Upper lobe of left lung (tissue), 6 donors: ENCODE results near the gene SMYD3. TPM values are rescaled to one million over a fixed set of nuclear protein-coding genes. Genes with fewer than 3 reads are reported as not detected.
"Not testable (repeated sequence)": the region's sequence is repeated elsewhere in the genome, so short reads cannot be mapped to it uniquely, and the experiment has no call there.

ENCODE experiments used
- ATAC-seq, 2 donors: fragments of 200-7000 bp; cut with Tn5 transposase; one replicate each; pipeline ENCODE4 v1.9.1; 2022; ENCODE audit warnings: mild to moderate bottlenecking in 2 of 2, moderate library complexity in 2 of 2; ENCODE audit not compliant: low FRiP score in 2 of 2
- DNase-seq, 2 donors: peaks; one replicate each; pipeline ENCODE4 v3.0.0-alpha.2; 2019 to 2020
- H3K27ac ChIP-seq, 4 donors: fragments of 200-600 bp; sonication (generic); one replicate each; pipeline ENCODE4 v1.5.1; 2016 to 2019
- H3K27me3 ChIP-seq, 4 donors: fragments of 200-600 bp; sonication (generic); one replicate each; pipeline ENCODE4 v1.5.1; 2017 to 2019
- H3K36me3 ChIP-seq, 4 donors: fragments of 200-600 bp; sonication (generic); one replicate each; pipeline ENCODE4 v1.5.1; 2016 to 2019
- H3K4me1 ChIP-seq, 4 donors: fragments of 200-600 bp; sonication (generic); one replicate each; pipeline ENCODE4 v1.5.1; 2018 to 2019
- H3K4me3 ChIP-seq, 4 donors: fragments of 200-600 bp; sonication (generic); one replicate each; pipeline ENCODE4 v1.5.1; 2017 to 2019; ENCODE audit warnings: mild to moderate bottlenecking in 2 of 4, moderate library complexity in 1 of 4
- H3K9me3 ChIP-seq, 4 donors: fragments of 200-600 bp; sonication (generic); one replicate each; pipeline ENCODE4 v1.5.1; 2018 to 2019
- EP300 ChIP-seq, 4 donors: sonication (generic); formaldehyde crosslinking; IDR thresholded peaks; one replicate each; pipeline ENCODE4 v1.5.1; 2017; ENCODE audit warnings: antibody characterized with exemption in 4 of 4, control low read depth in 2 of 4
- POLR2A ChIP-seq, 4 donors: fragments of 450-650 bp; IDR thresholded peaks; one replicate each; pipeline ENCODE4 v1.5.1; 2016 to 2017; ENCODE audit warnings: antibody characterized with exemption in 4 of 4, mild to moderate bottlenecking in 2 of 4
- POLR2AphosphoS5 ChIP-seq, 2 donors: sonication (generic); formaldehyde crosslinking; IDR thresholded peaks; one replicate each; pipeline ENCODE4 v1.5.1; 2017; ENCODE audit warnings: antibody characterized with exemption in 2 of 2
- WGBS, 2 donors: methylation state at CpG; one replicate each; pipeline ENCODE4 v1.1.5; 2017 to 2018; 5-methylcytosine and 5-hydroxymethylcytosine counted together
- total RNA-seq, 6 donors: library from RNA; depleted of rRNA in 4 of 6; stranded (reverse); fragments of >200 nt in 4 of 6; gene quantifications; one replicate each; pipeline versions ENCODE4 v1.1.0 to v1.2.1, GENCODE V29; 2016 to 2021
- TF ChIP-seq, protein P1 (sequence below), 6 experiments: fragments of 450-650 bp in 4 of 6; fragments of 200-600 bp in 2 of 6; sonication (generic) in 2 of 6; IDR thresholded peaks; one replicate each; pipeline ENCODE4 v1.5.1; 2016 to 2019; ENCODE audit warnings: antibody characterized with exemption in 6 of 6
- donor health status: DM: no; HTN: no; CAD: no; lungs with moderate emphysema.
- donor health status: DM: no; HTN: yes; CAD: no; lungs with severe emphysema.

The SMYD3 gene
- total RNA-seq, 6 donors from 2014 or later: 22.7 to 109 (median 34.0) TPM

DNA sequence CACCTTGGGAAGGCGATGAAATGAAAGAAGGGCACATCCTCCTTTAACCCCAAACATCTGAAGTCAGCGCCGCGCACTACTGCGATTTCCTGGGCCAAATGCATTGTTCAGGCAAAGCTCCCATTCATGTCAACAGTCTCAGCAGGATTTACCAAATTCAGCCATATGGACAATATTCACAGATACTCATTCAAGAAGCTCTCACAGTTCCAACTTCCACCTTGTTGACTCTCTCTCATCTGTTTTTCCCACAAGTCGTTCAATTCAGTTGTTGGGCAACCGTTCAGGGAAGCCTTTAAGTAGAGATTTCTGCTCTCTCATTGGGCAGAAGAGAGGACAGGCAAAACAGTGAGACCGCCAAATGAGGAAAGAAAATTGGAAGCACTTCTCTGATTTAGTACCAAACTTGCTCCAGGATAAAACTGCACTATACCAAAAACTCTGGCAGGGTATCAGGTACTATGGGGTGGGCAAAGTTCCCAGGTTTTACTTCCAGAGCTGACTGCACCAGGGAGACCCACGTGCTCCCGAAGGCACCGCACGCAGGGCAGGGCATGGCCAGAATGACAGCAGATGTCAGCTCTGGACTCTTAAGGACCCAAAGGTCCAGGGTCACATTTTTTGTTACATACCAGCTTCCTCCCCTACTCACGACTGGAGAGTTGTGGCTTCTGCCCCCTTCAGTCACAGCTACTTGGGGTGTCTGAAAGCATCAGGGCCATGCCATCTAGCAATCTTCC, 683.5 kb downstream of the SMYD3 start:
- Histone ChIP-seq H3K27ac (peak overlapping the region in 3 of 4 donors; percentile 15 to 54 (median 42)), H3K36me3 (no peaks in the 10 kb centered on the region), H3K9me3 (no peaks in the 10 kb centered on the region), H3K27me3 (no peaks in the 10 kb centered on the region), H3K4me1 (peaks cover 0 to 3% (median 0%) of the 10 kb centered on the region in 4 donors), H3K4me3 (no peak overlapping the region)
- ATAC-seq (peak in 1 of 2 donors; percentile 31), DNase-seq (peak in 1 of 2 donors; percentile 52)
- WGBS, 2 donors: 76 to 81% methylated on average over 13 of the region's 13 CpGs
- TF ChIP-seq, protein P1, sequence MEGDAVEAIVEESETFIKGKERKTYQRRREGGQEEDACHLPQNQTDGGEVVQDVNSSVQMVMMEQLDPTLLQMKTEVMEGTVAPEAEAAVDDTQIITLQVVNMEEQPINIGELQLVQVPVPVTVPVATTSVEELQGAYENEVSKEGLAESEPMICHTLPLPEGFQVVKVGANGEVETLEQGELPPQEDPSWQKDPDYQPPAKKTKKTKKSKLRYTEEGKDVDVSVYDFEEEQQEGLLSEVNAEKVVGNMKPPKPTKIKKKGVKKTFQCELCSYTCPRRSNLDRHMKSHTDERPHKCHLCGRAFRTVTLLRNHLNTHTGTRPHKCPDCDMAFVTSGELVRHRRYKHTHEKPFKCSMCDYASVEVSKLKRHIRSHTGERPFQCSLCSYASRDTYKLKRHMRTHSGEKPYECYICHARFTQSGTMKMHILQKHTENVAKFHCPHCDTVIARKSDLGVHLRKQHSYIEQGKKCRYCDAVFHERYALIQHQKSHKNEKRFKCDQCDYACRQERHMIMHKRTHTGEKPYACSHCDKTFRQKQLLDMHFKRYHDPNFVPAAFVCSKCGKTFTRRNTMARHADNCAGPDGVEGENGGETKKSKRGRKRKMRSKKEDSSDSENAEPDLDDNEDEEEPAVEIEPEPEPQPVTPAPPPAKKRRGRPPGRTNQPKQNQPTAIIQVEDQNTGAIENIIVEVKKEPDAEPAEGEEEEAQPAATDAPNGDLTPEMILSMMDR (IDR thresholded peaks at IDR 0.05): no peak
- TF ChIP-seq EP300 (IDR thresholded peaks at IDR 0.05): no peak
- no peak for TF ChIP-seq POLR2AphosphoS5 (IDR thresholded peaks at IDR 0.05)
- TF ChIP-seq POLR2A (IDR thresholded peaks at IDR 0.05): no peak

DNA sequence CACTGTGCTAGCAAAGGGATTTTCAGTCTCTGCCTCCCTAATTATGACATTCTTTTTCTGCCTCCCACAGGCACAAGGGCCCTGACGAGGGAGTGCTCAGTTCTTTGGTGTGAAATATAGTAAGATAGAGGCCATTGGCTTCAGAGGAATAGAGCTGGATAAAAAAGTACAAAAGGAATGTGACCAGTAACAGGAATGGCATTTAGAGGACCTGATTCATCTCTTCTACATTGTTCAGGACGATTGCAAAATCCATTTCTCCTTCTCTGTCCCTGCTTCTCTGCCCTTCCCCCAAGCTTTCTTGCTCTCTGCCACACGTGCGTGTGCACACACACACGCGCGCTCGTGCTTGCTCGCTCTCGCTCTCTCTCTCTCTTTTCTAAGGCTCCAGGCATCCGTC, 684.1 kb downstream of the SMYD3 start:
- no peak for DNase-seq
- Histone ChIP-seq H3K27me3 (no peaks in the 10 kb centered on the region), H3K4me3 (no peak overlapping the region), H3K9me3 (no peaks in the 10 kb centered on the region), H3K27ac (peak overlapping the region in 2 of 4 donors; percentile 13 to 54), H3K4me1 (peaks cover 0 to 3% (median 0%) of the 10 kb centered on the region in 4 donors), H3K36me3 (no peaks in the 10 kb centered on the region)
- WGBS, 2 donors: 80 to 82% methylated on average over 11 of the region's 11 CpGs
- peak; percentile 71 to 84 for ATAC-seq
- TF ChIP-seq EP300 (IDR thresholded peaks at IDR 0.05) (peak in 1 of 4 donors; percentile 25), POLR2AphosphoS5 (IDR thresholded peaks at IDR 0.05) (peak in 1 of 2 donors; percentile 50)
- TF ChIP-seq, protein P1 (IDR thresholded peaks at IDR 0.05): no peak

DNA sequence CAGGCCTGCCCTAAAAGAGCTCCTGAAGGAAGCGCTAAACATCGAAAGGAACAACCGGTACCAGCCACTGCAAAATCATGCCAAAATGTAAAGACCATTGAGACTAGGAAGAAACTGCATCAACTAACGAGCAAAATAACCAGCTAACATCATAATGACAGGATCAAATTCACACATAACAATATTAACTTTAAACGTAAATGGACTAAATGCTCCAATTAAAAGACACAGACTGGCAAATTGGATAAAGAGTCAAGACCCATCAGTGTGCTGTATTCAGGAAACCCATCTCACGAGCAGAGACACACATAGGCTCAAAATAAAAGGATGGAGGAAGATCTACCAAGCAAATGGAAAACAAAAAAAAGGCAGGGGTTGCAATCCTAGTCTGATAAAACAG, 688.7 kb downstream of the SMYD3 start:
- not testable (repeated sequence) for H3K27ac ChIP-seq, H3K9me3 ChIP-seq, H3K4me3 ChIP-seq, H3K36me3 ChIP-seq, ATAC-seq, H3K4me1 ChIP-seq, DNase-seq, H3K27me3 ChIP-seq
- WGBS, 2 donors: 90 to 92% methylated on average over 5 of the region's 6 CpGs

DNA sequence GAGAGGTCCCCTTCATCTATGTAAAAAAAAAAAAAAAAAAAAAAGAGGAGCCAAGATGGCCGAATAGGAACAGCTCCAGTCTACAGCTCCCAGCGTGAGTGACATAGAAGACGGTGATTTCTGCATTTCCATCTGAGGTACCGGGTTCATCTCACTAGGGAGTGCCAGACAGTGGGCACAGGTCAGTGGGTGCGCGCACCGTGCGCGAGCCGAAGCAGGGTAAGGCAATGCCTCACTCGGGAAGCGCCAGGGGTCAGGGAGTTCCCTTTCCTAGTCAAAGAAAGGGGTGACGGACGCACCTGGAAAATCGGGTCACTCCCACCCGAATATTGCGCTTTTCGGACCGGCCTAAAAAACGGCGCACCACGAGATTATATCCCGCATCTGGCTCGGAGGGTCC, 690.6 kb downstream of the SMYD3 start:
- WGBS, 2 donors: 90 to 95% methylated on average over 18 to 24 of the region's 24 CpGs
- H3K4me1 ChIP-seq, H3K36me3 ChIP-seq, H3K27ac ChIP-seq, H3K4me3 ChIP-seq, H3K9me3 ChIP-seq, H3K27me3 ChIP-seq, ATAC-seq: not testable (repeated sequence)
- peak in 1 of 2 donors; percentile 35 for DNase-seq

DNA sequence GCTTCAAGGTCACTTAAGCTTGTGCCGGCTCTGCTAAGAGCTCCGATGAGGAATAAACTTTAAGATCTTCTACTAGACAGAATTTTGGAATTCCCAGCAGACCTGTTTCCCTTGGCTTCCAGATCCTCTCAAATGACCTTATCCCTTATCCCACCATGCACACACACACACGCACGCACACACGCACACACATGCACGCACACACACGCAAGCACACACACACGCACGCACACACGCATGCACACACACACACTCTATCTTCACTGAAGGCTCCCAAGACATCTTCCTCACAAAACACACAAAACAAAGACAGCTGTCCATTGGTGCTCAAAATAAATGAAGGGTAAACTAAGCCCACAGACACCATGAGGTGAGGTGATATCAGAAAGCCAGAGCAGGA, 692.4 kb downstream of the SMYD3 start:
- H3K36me3 ChIP-seq: no peaks in the 10 kb centered on the region
- DNase-seq (no peak), ATAC-seq (no peak)
- H3K4me3 ChIP-seq: no peak overlapping the region
- H3K9me3 ChIP-seq: no peaks in the 10 kb centered on the region
- TF ChIP-seq POLR2AphosphoS5 (IDR thresholded peaks at IDR 0.05) (no peak), POLR2A (IDR thresholded peaks at IDR 0.05) (no peak), EP300 (IDR thresholded peaks at IDR 0.05) (no peak)
- TF ChIP-seq, protein P1 (IDR thresholded peaks at IDR 0.05): no peak
- H3K27ac ChIP-seq: no peak overlapping the region
- no peaks in the 10 kb centered on the region for H3K27me3 ChIP-seq
- no peaks in the 10 kb centered on the region for H3K4me1 ChIP-seq
- 76% methylated on average over 10 of the region's 10 CpGs for WGBS, 2 donors

DNA sequence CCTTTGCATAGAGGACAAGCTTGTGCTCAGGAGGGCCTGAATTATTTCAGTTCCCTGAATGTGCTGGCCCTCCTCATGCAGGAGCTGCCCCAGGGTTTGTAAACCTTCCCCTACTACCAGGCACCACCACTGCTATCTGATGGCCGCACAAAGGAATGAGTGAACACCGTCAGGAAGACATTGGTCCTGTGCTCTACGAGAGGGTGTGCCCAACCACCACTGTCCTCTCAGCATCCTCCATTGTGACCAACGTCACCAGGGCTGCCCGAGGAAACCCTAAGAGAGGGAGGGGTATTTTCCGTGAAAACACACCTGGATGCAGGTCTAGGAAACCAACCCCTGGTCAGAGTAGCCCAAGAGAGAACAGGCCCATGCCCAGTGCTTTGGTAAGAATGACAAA, 694.8 kb downstream of the SMYD3 start:
- H3K27ac ChIP-seq: no peak overlapping the region
- no peaks in the 10 kb centered on the region for H3K36me3 ChIP-seq
- no peaks in the 10 kb centered on the region for H3K27me3 ChIP-seq
- no peak overlapping the region for H3K4me3 ChIP-seq
- WGBS, 2 donors: 96 to 98% methylated on average over 3 to 6 of the region's 6 CpGs
- no peak for ATAC-seq
- DNase-seq: no peak
- H3K4me1 ChIP-seq: peaks cover 0 to 12% (median 0%) of the 10 kb centered on the region in 4 donors
- H3K9me3 ChIP-seq: no peaks in the 10 kb centered on the region
- TF ChIP-seq POLR2AphosphoS5 (IDR thresholded peaks at IDR 0.05) (no peak), POLR2A (IDR thresholded peaks at IDR 0.05) (no peak), EP300 (IDR thresholded peaks at IDR 0.05) (no peak)
- TF ChIP-seq, protein P1 (IDR thresholded peaks at IDR 0.05): no peak
